HepG2 (cell line): ENCODE data around the gene CDH13. TPM values are rescaled to one million over a fixed set of nuclear protein-coding genes. Genes with fewer than 3 reads are reported as not detected.

ENCODE experiments used
- ATAC-seq: fragments of 200-7000 bp; cut with Tn5 transposase; 3 replicates; pipeline ENCODE4 v1.9.1; 2020; ENCODE audit warnings: mild to moderate bottlenecking, moderate library complexity
- BruUV-seq: library from RNA; stranded (reverse); fragments of 400-500 nt; replicated peaks from 2 replicates; lab custom pipeline; 2021; lab: Mats Ljungman, UMichigan
- CTCF ChIA-PET: fragments of 300-600 bp; formaldehyde crosslinking; extraction: SDS; loops from one replicate; lab custom pipeline; 2021; ENCODE audit warnings: low total read pairs, inconsistent platforms, low intra/inter-chr PET ratio; lab: Yijun Ruan, JAX
- POLR2A ChIA-PET: fragments of 350-600 bp; sonication (Branson Sonifier 250); formaldehyde crosslinking; loops from one replicate; lab custom pipeline; 2020; ENCODE audit warnings: antibody characterized with exemption, inconsistent platforms; lab: Yijun Ruan, JAX
- DNase-seq: peaks from one replicate; pipeline ENCODE4 v3.0.0-alpha.2; 2015; ENCODE audit warnings: low spot score
- FAIRE-seq: peaks from 3 replicates; lab custom pipeline; 2011; peaks lifted over from hg19 to GRCh38; lab: Jason Lieb, UNC
- H2AFZ ChIP-seq: one replicate; pipeline ENCODE4 v1.6.1; 2011; ENCODE audit warnings: low read length, inconsistent platforms
- H3K27ac ChIP-seq: fragments of 300-600 bp; 3 replicates; pipeline ENCODE4 v1.8.0; 2011; ENCODE audit warnings: mixed run types, mild to moderate bottlenecking, mixed read lengths, low read length, inconsistent platforms; ENCODE audit not compliant: insufficient read depth; ENCODE audit errors: extremely low read length
- H3K27me3 ChIP-seq, 2 experiments: fragments of 200-600 bp in 1 of 2; 2 replicates in 1 of 2; 3 replicates in 1 of 2; pipeline versions ENCODE4 v1.6.0 to v1.8.0; 2011; ENCODE audit warnings: low read length in 2 of 2, mild to moderate bottlenecking in 2 of 2, moderate library complexity in 2 of 2, inconsistent platforms in 1 of 2; ENCODE audit not compliant: insufficient read depth in 2 of 2, control insufficient read depth in 1 of 2
- H3K36me3 ChIP-seq, 2 experiments: fragments of 200-600 bp in 1 of 2; replicated peaks in 1 of 2; 2 replicates in 1 of 2; 3 replicates in 1 of 2; pipeline versions ENCODE4 v1.5.1 to v1.8.0; 2011; ENCODE audit warnings: low read length in 2 of 2, inconsistent platforms in 1 of 2; ENCODE audit not compliant: insufficient read depth in 2 of 2, control insufficient read depth in 1 of 2
- H3K4me1 ChIP-seq: 2 replicates; pipeline ENCODE4 v1.5.1; 2012; ENCODE audit warnings: low read length, inconsistent platforms; ENCODE audit not compliant: insufficient read depth
- H3K4me2 ChIP-seq: 2 replicates; pipeline ENCODE4 v1.6.0; 2011; ENCODE audit warnings: low read depth, low read length, inconsistent platforms
- H3K4me3 ChIP-seq, 3 experiments: fragments of 200-600 bp in 1 of 3; sonication (generic), shearing (Covaris generic) in 1 of 3; replicated peaks in 1 of 3; 2 replicates each; pipeline ENCODE4 v1.5.1; 2011 to 2016; ENCODE audit warnings: low read length in 3 of 3, inconsistent platforms in 2 of 3, low read depth in 2 of 3, mild to moderate bottlenecking in 2 of 3, control low read depth in 1 of 3, mixed read lengths in 1 of 3; ENCODE audit not compliant: insufficient read depth in 1 of 3
- H3K79me2 ChIP-seq: one replicate; pipeline ENCODE4 v1.6.1; 2011; ENCODE audit warnings: low read length, inconsistent platforms; ENCODE audit not compliant: insufficient read depth
- H3K9ac ChIP-seq: 2 replicates; pipeline ENCODE4 v1.6.0; 2011; ENCODE audit warnings: mild to moderate bottlenecking, low read depth, low read length, inconsistent platforms; ENCODE audit not compliant: insufficient read depth
- H3K9me3 ChIP-seq: 2 replicates; pipeline ENCODE4 v1.5.1; 2012; ENCODE audit warnings: mild to moderate bottlenecking, low read length
- H4K20me1 ChIP-seq: 2 replicates; pipeline ENCODE4 v1.6.0; 2011; ENCODE audit warnings: inconsistent platforms, mild to moderate bottlenecking, low read length, moderate library complexity; ENCODE audit not compliant: insufficient read depth
- CEBPB ChIP-seq: IDR thresholded peaks from 2 replicates; pipeline ENCODE4 v1.6.1; 2011; ENCODE audit warnings: low read depth, low read length, improper control_type of control experiment, borderline replicate concordance
- HNRNPH1 ChIP-seq: fragments of 200-400 bp; formaldehyde crosslinking; optimal IDR thresholded peaks from 2 replicates; pipeline ENCODE3; 2017; ENCODE audit warnings: mild to moderate bottlenecking, low read depth, low read length
- MATR3 ChIP-seq: sonication (generic); formaldehyde crosslinking; IDR thresholded peaks from 2 replicates; pipeline ENCODE4 v1.4.0; 2020; ENCODE audit warnings: missing genetic modification reagents
- PAX8 ChIP-seq: sonication (generic); formaldehyde crosslinking; IDR thresholded peaks from 2 replicates; pipeline ENCODE4 v1.8.0; 2022; ENCODE audit warnings: mild to moderate bottlenecking, missing genetic modification reagents, borderline replicate concordance
- POLR2AphosphoS5 ChIP-seq: IDR thresholded peaks from 2 replicates; pipeline ENCODE4 v1.6.1; 2012; ENCODE audit warnings: low read depth, low read length
- ZBTB8A ChIP-seq: sonication (generic); formaldehyde crosslinking; IDR thresholded peaks from 2 replicates; pipeline ENCODE4 v1.4.0; 2020; ENCODE audit warnings: mild to moderate bottlenecking, low read depth, missing genetic modification reagents, borderline replicate concordance
- ZFAT ChIP-seq: sonication (generic); formaldehyde crosslinking; conservative IDR thresholded peaks from 2 replicates; pipeline ENCODE4 v1.8.1; 2023; ENCODE audit warnings: missing genetic modification reagents, inconsistent platforms
- ZNF253 ChIP-seq: sonication (generic); formaldehyde crosslinking; IDR thresholded peaks from 2 replicates; pipeline ENCODE4 v1.8.0; 2022; ENCODE audit warnings: mild to moderate bottlenecking, missing genetic modification reagents, borderline replicate concordance
- ZNF749 ChIP-seq: sonication (generic); formaldehyde crosslinking; IDR thresholded peaks from 2 replicates; pipeline ENCODE4 v1.8.0; 2022; ENCODE audit warnings: mild to moderate bottlenecking, missing genetic modification reagents, moderate library complexity, borderline replicate concordance
- WGBS: methylation state at CpG from one replicate; pipeline ENCODE4 v1.1.6; 2017; ENCODE audit warnings: low lambda C conversion rate; 5-methylcytosine and 5-hydroxymethylcytosine counted together
- in situ Hi-C: cut with HindIII; loops from 2 replicates; pipeline ENCODE4 v1.10.0; 2017; ENCODE audit warnings: low pct_unique_long_range_greater_than_20kb; ENCODE audit not compliant: extremely low pct_ligation_motif_present
- intact Hi-C: fragments of 100-400 bp; cut with micrococcal nuclease; formaldehyde crosslinking; loops from one replicate; pipeline ENCODE4 v1.10.0; 2022; ENCODE audit not compliant: unreplicated experiment
- polyA plus RNA-seq, 8 experiments: library from polyadenylated mRNA; depleted of rRNA in 3 of 8; stranded (reverse) in 7 of 8; unstranded in 1 of 8; fragments of >200 nt; fragmentation: Illumina TruSeq in 4 of 8; extraction: Trizol in 4 of 8; gene quantifications; 2 replicates each; pipeline versions ENCODE4 v1.2.1 to v1.2.3, GENCODE V29; 2011 to 2016; ENCODE audit warnings: low read depth in 4 of 8, missing spikeins in 1 of 8, mixed read lengths in 1 of 8; ENCODE audit not compliant: insufficient read depth in 1 of 8
- total RNA-seq, 5 experiments: library from RNA; depleted of rRNA; stranded (reverse); fragments of >200 nt; fragmentation: Illumina TruSeq; extraction: Trizol; gene quantifications; 2 replicates each; pipeline ENCODE4 v1.2.3, GENCODE V29; 2016; ENCODE audit warnings: low read depth in 1 of 5
- TF ChIP-seq, protein P1 (sequence below): IDR thresholded peaks from 2 replicates; pipeline ENCODE4 v1.6.1; 2012; ENCODE audit warnings: low read length, improper control_type of control experiment
- TF ChIP-seq, protein P2 (sequence below): IDR thresholded peaks from 2 replicates; pipeline ENCODE4 v1.6.1; 2016; ENCODE audit warnings: missing biosample characterization, missing genetic modification reagents, low read depth
- TF ChIP-seq, protein P3 (sequence below): sonication (generic); formaldehyde crosslinking; IDR thresholded peaks from 2 replicates; pipeline ENCODE4 v1.5.0; 2020; ENCODE audit warnings: missing genetic modification reagents

Gene CDH13
- total and polyA plus RNA-seq, 2 of the 13 experiments (the other 11 are each of a cell fraction or from before 2014, with no cell fraction given) = not detected

DNA sequence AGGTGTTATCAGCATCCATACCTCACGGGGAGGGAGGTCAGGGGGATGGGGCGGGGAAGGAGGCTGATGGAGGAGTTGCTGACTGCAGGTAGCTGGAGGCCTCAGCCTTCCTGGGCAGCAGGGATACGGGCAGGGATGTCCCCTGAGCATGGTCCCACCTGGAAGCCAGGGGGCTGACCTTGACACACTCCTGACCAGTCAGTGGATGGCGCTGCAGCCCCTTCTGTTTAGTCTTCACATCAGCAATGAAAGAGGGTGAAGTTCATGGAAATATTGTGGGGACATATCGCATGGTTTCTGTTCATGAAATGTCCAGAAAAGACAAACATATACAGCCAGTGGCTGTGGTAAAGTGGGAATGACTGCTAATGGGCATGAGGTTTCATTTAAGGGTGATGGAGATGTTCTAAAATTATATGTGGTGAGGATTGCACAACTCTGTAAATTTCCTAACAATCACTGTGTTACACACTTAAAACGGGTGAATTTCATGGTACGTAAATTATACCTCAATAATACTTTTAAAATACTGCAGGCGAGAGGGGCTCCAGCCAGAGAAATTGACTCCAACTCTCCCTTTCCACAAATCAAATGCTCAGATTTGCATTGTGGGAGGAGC, 489.6 kb downstream of the CDH13 start:
- in situ Hi-C loops = no loop called here
- no TSS peak for BruUV-seq

DNA sequence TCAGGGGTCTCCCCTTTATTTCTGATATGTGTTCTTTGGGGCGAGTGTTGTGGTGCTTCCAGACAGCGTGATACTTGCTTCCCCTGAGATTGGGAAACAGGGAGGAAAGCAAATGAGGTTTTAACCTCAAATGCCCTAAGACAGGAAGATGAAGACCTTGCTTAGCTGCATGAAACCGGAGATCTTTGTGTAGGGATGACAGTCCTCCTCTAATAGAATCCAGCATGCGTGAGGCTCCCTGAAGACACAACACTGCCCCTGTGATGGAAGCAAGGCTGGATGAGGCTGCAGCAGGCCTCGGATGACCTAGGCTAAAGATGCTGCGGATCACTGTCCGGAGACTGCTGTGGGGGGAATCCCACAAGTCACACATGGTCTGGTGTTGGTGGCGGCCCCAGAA, 491.0 kb downstream of the CDH13 start:
- BruUV-seq = no TSS peak
- 8% methylated on average over 4 of the region's 8 CpGs for WGBS
- ATAC-seq (no peak), FAIRE-seq (no peak), DNase-seq (no peak)
- Histone ChIP-seq H3K27ac (no peak overlapping the region), H3K4me3 (no peak overlapping the region), H3K27me3 (peaks cover 0 to 4% of the 10 kb centered on the region in 2 experiments; a peak in 1 of 5 replicates), H3K36me3 (no peaks in the 10 kb centered on the region), H2AFZ (no peak overlapping the region), H3K4me1 (no peaks in the 10 kb centered on the region), H4K20me1 (no peaks in the 10 kb centered on the region), H3K79me2 (no peaks in the 10 kb centered on the region), H3K4me2 (no peak overlapping the region), H3K9ac (no peak overlapping the region), H3K9me3 (no peaks in the 10 kb centered on the region)
- intact Hi-C loops (no loop called here), in situ Hi-C loops (no loop called here)
- ChIA-PET CTCF (no interaction called here), POLR2A (no interaction called here)
- TF ChIP-seq, protein P1, sequence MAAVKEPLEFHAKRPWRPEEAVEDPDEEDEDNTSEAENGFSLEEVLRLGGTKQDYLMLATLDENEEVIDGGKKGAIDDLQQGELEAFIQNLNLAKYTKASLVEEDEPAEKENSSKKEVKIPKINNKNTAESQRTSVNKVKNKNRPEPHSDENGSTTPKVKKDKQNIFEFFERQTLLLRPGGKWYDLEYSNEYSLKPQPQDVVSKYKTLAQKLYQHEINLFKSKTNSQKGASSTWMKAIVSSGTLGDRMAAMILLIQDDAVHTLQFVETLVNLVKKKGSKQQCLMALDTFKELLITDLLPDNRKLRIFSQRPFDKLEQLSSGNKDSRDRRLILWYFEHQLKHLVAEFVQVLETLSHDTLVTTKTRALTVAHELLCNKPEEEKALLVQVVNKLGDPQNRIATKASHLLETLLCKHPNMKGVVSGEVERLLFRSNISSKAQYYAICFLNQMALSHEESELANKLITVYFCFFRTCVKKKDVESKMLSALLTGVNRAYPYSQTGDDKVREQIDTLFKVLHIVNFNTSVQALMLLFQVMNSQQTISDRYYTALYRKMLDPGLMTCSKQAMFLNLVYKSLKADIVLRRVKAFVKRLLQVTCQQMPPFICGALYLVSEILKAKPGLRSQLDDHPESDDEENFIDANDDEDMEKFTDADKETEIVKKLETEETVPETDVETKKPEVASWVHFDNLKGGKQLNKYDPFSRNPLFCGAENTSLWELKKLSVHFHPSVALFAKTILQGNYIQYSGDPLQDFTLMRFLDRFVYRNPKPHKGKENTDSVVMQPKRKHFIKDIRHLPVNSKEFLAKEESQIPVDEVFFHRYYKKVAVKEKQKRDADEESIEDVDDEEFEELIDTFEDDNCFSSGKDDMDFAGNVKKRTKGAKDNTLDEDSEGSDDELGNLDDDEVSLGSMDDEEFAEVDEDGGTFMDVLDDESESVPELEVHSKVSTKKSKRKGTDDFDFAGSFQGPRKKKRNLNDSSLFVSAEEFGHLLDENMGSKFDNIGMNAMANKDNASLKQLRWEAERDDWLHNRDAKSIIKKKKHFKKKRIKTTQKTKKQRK = no peak
- TF ChIP-seq ZNF253 (CRISPR knock-in tag) (no peak), PAX8 (CRISPR knock-in tag) (no peak), ZNF749 (CRISPR knock-in tag) (no peak), ZBTB8A (no peak), ZFAT (CRISPR knock-in tag) (no peak), POLR2AphosphoS5 (no peak), HNRNPH1 (no peak)
- TF ChIP-seq, protein P2, sequence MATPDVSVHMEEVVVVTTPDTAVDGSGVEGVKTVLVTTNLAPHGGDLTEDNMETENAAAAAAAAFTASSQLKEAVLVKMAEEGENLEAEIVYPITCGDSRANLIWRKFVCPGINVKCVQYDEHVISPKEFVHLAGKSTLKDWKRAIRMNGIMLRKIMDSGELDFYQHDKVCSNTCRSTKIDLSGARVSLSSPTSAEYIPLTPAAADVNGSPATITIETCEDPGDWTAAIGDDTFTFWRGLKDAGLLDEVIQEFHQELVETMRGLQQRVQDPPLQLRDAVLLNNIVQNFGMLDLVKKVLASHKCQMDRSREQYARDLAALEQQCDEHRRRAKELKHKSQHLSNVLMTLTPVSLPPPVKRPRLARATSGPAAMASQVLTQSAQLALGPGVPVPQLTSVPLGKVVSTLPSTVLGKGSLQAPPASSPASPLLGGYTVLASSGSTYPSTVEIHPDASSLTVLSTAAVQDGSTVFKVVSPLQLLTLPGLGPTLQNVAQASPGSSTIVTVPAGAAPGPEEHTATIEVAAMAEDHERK (CRISPR knock-in tag) = no peak
- TF ChIP-seq, protein P3, sequence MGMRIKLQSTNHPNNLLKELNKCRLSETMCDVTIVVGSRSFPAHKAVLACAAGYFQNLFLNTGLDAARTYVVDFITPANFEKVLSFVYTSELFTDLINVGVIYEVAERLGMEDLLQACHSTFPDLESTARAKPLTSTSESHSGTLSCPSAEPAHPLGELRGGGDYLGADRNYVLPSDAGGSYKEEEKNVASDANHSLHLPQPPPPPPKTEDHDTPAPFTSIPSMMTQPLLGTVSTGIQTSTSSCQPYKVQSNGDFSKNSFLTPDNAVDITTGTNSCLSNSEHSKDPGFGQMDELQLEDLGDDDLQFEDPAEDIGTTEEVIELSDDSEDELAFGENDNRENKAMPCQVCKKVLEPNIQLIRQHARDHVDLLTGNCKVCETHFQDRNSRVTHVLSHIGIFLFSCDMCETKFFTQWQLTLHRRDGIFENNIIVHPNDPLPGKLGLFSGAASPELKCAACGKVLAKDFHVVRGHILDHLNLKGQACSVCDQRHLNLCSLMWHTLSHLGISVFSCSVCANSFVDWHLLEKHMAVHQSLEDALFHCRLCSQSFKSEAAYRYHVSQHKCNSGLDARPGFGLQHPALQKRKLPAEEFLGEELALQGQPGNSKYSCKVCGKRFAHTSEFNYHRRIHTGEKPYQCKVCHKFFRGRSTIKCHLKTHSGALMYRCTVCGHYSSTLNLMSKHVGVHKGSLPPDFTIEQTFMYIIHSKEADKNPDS (CRISPR knock-in tag) = no peak

More for the DNA sequence above, 489.6 kb downstream of the CDH13 start:
- H3K9me3 ChIP-seq = no peaks in the 10 kb centered on the region
- no peak overlapping the region for H3K27ac ChIP-seq
- ATAC-seq (no peak), DNase-seq (no peak), FAIRE-seq (no peak)
- H3K4me3 ChIP-seq = no peak overlapping the region
- H3K4me2 ChIP-seq = no peak overlapping the region
- H3K36me3 ChIP-seq = no peaks in the 10 kb centered on the region
- no peaks in the 10 kb centered on the region for H3K4me1 ChIP-seq
- H4K20me1 ChIP-seq = no peaks in the 10 kb centered on the region
- no peak overlapping the region for H3K9ac ChIP-seq
- intact Hi-C loops = no loop called here
- 35% methylated on average over 8 of the region's 8 CpGs for WGBS
- POLR2A ChIA-PET = no interaction called here
- no peak overlapping the region for H2AFZ ChIP-seq
- peak; percentile 56; the same call in 1 of the 2 replicates for TF ChIP-seq CEBPB
- TF ChIP-seq MATR3 (CRISPR knock-in tag) = no peak
- H3K79me2 ChIP-seq = no peaks in the 10 kb centered on the region
- CTCF ChIA-PET = no interaction called here
- peaks cover 0 to 4% of the 10 kb centered on the region in 2 experiments; a peak in 1 of 5 replicates for H3K27me3 ChIP-seq
